K562 (cell line): ENCODE results near the gene MYO10. TPM values are rescaled to one million over a fixed set of nuclear protein-coding genes. Genes with fewer than 3 reads are reported as not detected.

ENCODE experiments used
- ATAC-seq: fragments of 200-7000 bp; cut with Tn5 transposase; 3 replicates; pipeline ENCODE4 v1.9.1; 2020; ENCODE audit warnings: moderate library complexity
- BruUV-seq: library from RNA; stranded (reverse); fragments of 400-500 nt; replicated peaks from 2 replicates; lab custom pipeline; 2021; lab: Mats Ljungman, UMichigan
- CTCF ChIA-PET: fragments of 300-600 bp; formaldehyde crosslinking; extraction: SDS; loops from one replicate; lab custom pipeline; 2021; ENCODE audit warnings: low intra/inter-chr PET ratio; lab: Yijun Ruan, JAX
- POLR2A ChIA-PET: fragments of 300-600, 350-650 bp; sonication (Branson Sonifier 250); formaldehyde crosslinking; extraction: SDS; loops from one replicate; lab custom pipeline; 2021; ENCODE audit warnings: antibody characterized with exemption, inconsistent platforms; lab: Yijun Ruan, JAX
- DNase-seq, 4 experiments: peaks; one replicate each; pipeline versions ENCODE4 v3.0.0 to v3.0.0-alpha.2; 2011 to 2018; ENCODE audit warnings: low spot score in 3 of 4, mixed read lengths in 3 of 4; ENCODE audit errors: extremely low read depth in 1 of 4
- FAIRE-seq: peaks from 2 replicates; lab custom pipeline; 2011; peaks lifted over from hg19 to GRCh38; lab: Jason Lieb, UNC
- H2AFZ ChIP-seq: 2 replicates; pipeline ENCODE4 v1.6.0; 2011; ENCODE audit warnings: low read depth, low read length, control low read depth, inconsistent platforms
- H3K27ac ChIP-seq: fragments of 200-600 bp; 3 replicates; pipeline ENCODE4 v1.8.0; 2011; ENCODE audit warnings: low read depth, mild to moderate bottlenecking, control low read depth, inconsistent platforms, low read length, moderate library complexity, mixed read lengths; ENCODE audit errors: extremely low read depth
- H3K27me3 ChIP-seq, 2 experiments: fragments of 300-600 bp in 1 of 2; 2 replicates in 1 of 2; 3 replicates in 1 of 2; pipeline versions ENCODE4 v1.6.0 to v1.8.0; 2011; ENCODE audit warnings: inconsistent platforms in 2 of 2, low read length in 2 of 2, mild to moderate bottlenecking in 1 of 2, mixed read lengths in 1 of 2, moderate library complexity in 1 of 2; ENCODE audit not compliant: control insufficient read depth in 2 of 2, insufficient read depth in 2 of 2
- H3K36me3 ChIP-seq: fragments of 300-600 bp; 3 replicates; pipeline ENCODE4 v1.8.0; 2011; ENCODE audit warnings: mild to moderate bottlenecking, low read length, inconsistent platforms; ENCODE audit not compliant: control insufficient read depth, insufficient read depth
- H3K4me1 ChIP-seq, 2 experiments: fragments of 200-600 bp in 1 of 2; replicated peaks in 1 of 2; 2 replicates in 1 of 2; 3 replicates in 1 of 2; pipeline versions ENCODE4 v1.5.1 to v1.8.0; 2011; ENCODE audit warnings: inconsistent platforms in 2 of 2, low read length in 2 of 2, mild to moderate bottlenecking in 1 of 2, mixed read lengths in 1 of 2, moderate library complexity in 1 of 2; ENCODE audit not compliant: control insufficient read depth in 2 of 2, insufficient read depth in 2 of 2
- H3K4me2 ChIP-seq: 2 replicates; pipeline ENCODE4 v1.6.1; 2011; ENCODE audit warnings: low read length, control low read depth, inconsistent platforms, mixed read lengths; ENCODE audit not compliant: insufficient read depth
- H3K4me3 ChIP-seq: fragments of 200-600 bp; sonication (generic), shearing (Covaris generic); 2 replicates; pipeline ENCODE4 v1.5.1; 2016; ENCODE audit warnings: control low read depth, inconsistent platforms
- H3K79me2 ChIP-seq: fragments of 200-600 bp; 3 replicates; pipeline ENCODE4 v1.8.0; 2011; ENCODE audit warnings: low read length, inconsistent platforms; ENCODE audit not compliant: control insufficient read depth, insufficient read depth
- H3K9ac ChIP-seq, 2 experiments: 2 replicates each; pipeline versions ENCODE4 v1.6.0 to v1.6.1; 2011; ENCODE audit warnings: low read depth in 2 of 2, low read length in 2 of 2, control low read depth in 1 of 2, inconsistent platforms in 1 of 2, mild to moderate bottlenecking in 1 of 2, mixed read lengths in 1 of 2; ENCODE audit not compliant: insufficient read depth in 1 of 2
- H3K9me1 ChIP-seq: one replicate; pipeline ENCODE4 v1.6.0; 2011; ENCODE audit warnings: inconsistent platforms, mild to moderate bottlenecking, low read length, moderate library complexity; ENCODE audit not compliant: control insufficient read depth, insufficient read depth
- H3K9me3 ChIP-seq: replicated peaks from 2 replicates; pipeline ENCODE4 v1.5.1; 2011; ENCODE audit warnings: low read depth, low read length, inconsistent platforms; ENCODE audit not compliant: control insufficient read depth, insufficient read depth
- H4K20me1 ChIP-seq: replicated peaks from 2 replicates; pipeline ENCODE4 v1.6.1; 2011; ENCODE audit warnings: low read length, inconsistent platforms, mixed read lengths; ENCODE audit not compliant: control insufficient read depth, insufficient read depth
- DLX4 ChIP-seq: fragments of 250-450 bp; sonication (Bioruptor Pico); IDR thresholded peaks from 2 replicates; pipeline ENCODE4 v1.6.1; 2021; ENCODE audit warnings: mild to moderate bottlenecking
- EHMT2 ChIP-seq: fragments of 450-650 bp; IDR thresholded peaks from 2 replicates; pipeline ENCODE4 v1.6.1; 2018; ENCODE audit warnings: antibody characterized with exemption
- EWSR1 ChIP-seq: fragments of 450-650 bp; IDR thresholded peaks from 2 replicates; pipeline ENCODE4 v1.6.1; 2018; ENCODE audit warnings: borderline replicate concordance, mild to moderate bottlenecking, low read depth, moderate library complexity; ENCODE audit not compliant: partially characterized antibody
- GABPB2 ChIP-seq: fragments of 250-450 bp; sonication (Bioruptor Pico); conservative IDR thresholded peaks from 2 replicates; pipeline ENCODE4 v1.5.1; 2021; ENCODE audit warnings: mild to moderate bottlenecking
- IRF1 ChIP-seq: sonication (generic); formaldehyde crosslinking; IDR thresholded peaks from 2 replicates; pipeline ENCODE4 v1.8.0; 2022; ENCODE audit warnings: missing genetic modification reagents, mild to moderate bottlenecking, borderline replicate concordance
- NFXL1 ChIP-seq: fragments of 450-650 bp; formaldehyde crosslinking; IDR thresholded peaks from 2 replicates; pipeline ENCODE4 v1.4.0; 2021; ENCODE audit warnings: mild to moderate bottlenecking
- PHB2 ChIP-seq: fragments of 450-650 bp; IDR thresholded peaks from 2 replicates; pipeline ENCODE4 v1.6.1; 2017; ENCODE audit warnings: low read depth
- PHTF2 ChIP-seq: fragments of 250-450 bp; sonication (Bioruptor Pico); IDR thresholded peaks from 2 replicates; pipeline ENCODE4 v1.5.0; 2021; ENCODE audit warnings: mild to moderate bottlenecking
- ZEB2 ChIP-seq: fragments of 450-650 bp; IDR thresholded peaks from 2 replicates; pipeline ENCODE4 v1.6.1; 2016
- WGBS: fragments of 100-300 bp; shearing (Covaris generic); methylation state at CpG from one replicate; pipeline ENCODE4 v1.1.6; 2016; ENCODE audit warnings: low coverage, mixed read lengths; ENCODE audit not compliant: insufficient coverage; ENCODE audit errors: missing lambda C conversion rate; 5-methylcytosine and 5-hydroxymethylcytosine counted together
- in situ Hi-C: fragments of 300-500 bp; cut with MboI; formaldehyde crosslinking; loops from 4 replicates; pipeline ENCODE4 v1.15.0; 2018; ENCODE audit warnings: inconsistent platforms, mixed read lengths
- intact Hi-C: fragments of 100-400 bp; cut with micrococcal nuclease; formaldehyde crosslinking; loops from 2 replicates; pipeline ENCODE4 v1.14.2; 2022
- polyA plus RNA-seq, 8 experiments: library from polyadenylated mRNA; depleted of rRNA in 4 of 8; stranded (reverse) in 5 of 8; unstranded in 3 of 8; fragments of >200 nt; fragmentation: Nextera tagmentation in 2 of 8; fragmentation: Illumina TruSeq in 1 of 8; extraction: Ambion mirVana in 2 of 8; extraction: Trizol in 1 of 8; gene quantifications; 2 replicates each; pipeline versions ENCODE4 v1.2.1 to v1.2.3, GENCODE V29; 2011 to 2014; ENCODE audit warnings: inconsistent platforms in 1 of 8, missing spikeins in 1 of 8
- total RNA-seq, 7 experiments: library from RNA; depleted of rRNA in 6 of 7; stranded (reverse); fragments of >200 nt in 6 of 7; fragmentation: Illumina TruSeq in 2 of 7; extraction: Trizol in 2 of 7; gene quantifications; 2 replicates each; pipeline versions ENCODE4 v1.2.1 to v1.2.3, GENCODE V29; 2011 to 2021; ENCODE audit warnings: low replicate concordance in 1 of 7
- TF ChIP-seq, protein P1 (sequence below): sonication (generic); formaldehyde crosslinking; IDR thresholded peaks from 2 replicates; pipeline ENCODE4 v1.4.0; 2020; ENCODE audit warnings: mild to moderate bottlenecking, missing genetic modification reagents
- TF ChIP-seq, protein P2 (sequence below): fragments of 450-650 bp; IDR thresholded peaks from 2 replicates; pipeline ENCODE4 v1.6.1; 2016; ENCODE audit warnings: borderline replicate concordance

The MYO10 gene
- total and polyA plus RNA-seq, 9 of the 15 experiments (the other 6 are each of a cell fraction or from before 2014, with no cell fraction given), result 0.04 to 0.24 TPM; not detected in 7

DNA sequence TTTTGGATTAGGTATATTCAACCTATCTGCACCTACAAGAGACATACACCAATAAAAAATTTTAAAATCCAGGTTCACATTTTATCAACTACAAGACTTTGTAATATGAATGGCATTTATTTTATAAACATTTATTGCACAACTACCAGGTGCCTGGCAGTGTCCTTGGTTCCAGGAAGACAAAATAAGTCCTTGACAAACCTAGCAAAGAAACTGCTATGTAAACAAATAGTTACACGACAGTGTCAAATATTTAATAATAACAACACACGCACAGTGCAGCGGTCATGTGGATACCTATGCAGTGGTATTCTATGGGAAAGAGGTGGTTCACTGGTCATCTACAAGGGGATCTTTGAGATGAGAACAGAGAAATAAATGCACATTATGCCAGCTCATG is 120.7 kb downstream of the MYO10 start:
- TF ChIP-seq IRF1 (no peak), EHMT2 (no peak), NFXL1 (CRISPR knock-in tag) (no peak), EWSR1 (no peak), ZEB2 (no peak), PHTF2 (CRISPR knock-in tag) (no peak), PHB2 (no peak), DLX4 (no peak), GABPB2 (CRISPR knock-in tag) (no peak)
- TF ChIP-seq, protein P1, sequence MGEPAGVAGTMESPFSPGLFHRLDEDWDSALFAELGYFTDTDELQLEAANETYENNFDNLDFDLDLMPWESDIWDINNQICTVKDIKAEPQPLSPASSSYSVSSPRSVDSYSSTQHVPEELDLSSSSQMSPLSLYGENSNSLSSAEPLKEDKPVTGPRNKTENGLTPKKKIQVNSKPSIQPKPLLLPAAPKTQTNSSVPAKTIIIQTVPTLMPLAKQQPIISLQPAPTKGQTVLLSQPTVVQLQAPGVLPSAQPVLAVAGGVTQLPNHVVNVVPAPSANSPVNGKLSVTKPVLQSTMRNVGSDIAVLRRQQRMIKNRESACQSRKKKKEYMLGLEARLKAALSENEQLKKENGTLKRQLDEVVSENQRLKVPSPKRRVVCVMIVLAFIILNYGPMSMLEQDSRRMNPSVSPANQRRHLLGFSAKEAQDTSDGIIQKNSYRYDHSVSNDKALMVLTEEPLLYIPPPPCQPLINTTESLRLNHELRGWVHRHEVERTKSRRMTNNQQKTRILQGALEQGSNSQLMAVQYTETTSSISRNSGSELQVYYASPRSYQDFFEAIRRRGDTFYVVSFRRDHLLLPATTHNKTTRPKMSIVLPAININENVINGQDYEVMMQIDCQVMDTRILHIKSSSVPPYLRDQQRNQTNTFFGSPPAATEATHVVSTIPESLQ, result no peak
- TF ChIP-seq, protein P2, sequence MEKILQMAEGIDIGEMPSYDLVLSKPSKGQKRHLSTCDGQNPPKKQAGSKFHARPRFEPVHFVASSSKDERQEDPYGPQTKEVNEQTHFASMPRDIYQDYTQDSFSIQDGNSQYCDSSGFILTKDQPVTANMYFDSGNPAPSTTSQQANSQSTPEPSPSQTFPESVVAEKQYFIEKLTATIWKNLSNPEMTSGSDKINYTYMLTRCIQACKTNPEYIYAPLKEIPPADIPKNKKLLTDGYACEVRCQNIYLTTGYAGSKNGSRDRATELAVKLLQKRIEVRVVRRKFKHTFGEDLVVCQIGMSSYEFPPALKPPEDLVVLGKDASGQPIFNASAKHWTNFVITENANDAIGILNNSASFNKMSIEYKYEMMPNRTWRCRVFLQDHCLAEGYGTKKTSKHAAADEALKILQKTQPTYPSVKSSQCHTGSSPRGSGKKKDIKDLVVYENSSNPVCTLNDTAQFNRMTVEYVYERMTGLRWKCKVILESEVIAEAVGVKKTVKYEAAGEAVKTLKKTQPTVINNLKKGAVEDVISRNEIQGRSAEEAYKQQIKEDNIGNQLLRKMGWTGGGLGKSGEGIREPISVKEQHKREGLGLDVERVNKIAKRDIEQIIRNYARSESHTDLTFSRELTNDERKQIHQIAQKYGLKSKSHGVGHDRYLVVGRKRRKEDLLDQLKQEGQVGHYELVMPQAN, result no peak
- TF ChIP-seq, all 486 proteins: peak for 0
- no peaks in the 10 kb centered on the region for H3K36me3 ChIP-seq
- ATAC-seq, result no peak
- POLR2A ChIA-PET, result no interaction called here
- H3K4me3 ChIP-seq, result no peak overlapping the region
- no peak overlapping the region for H3K4me2 ChIP-seq
- no peaks in the 10 kb centered on the region for H3K79me2 ChIP-seq
- intact Hi-C loops, result no loop called here
- H2AFZ ChIP-seq, result no peak overlapping the region
- no peak overlapping the region for H3K27ac ChIP-seq
- no peaks in the 10 kb centered on the region; a peak in 1 of 5 replicates for H3K4me1 ChIP-seq
- under 1% methylated on average over 3 of the region's 3 CpGs for WGBS
- no peaks in the 10 kb centered on the region for H3K9me3 ChIP-seq
- peaks cover 6 to 26% of the 10 kb centered on the region in 2 experiments; a peak in 3 of 5 replicates for H3K27me3 ChIP-seq
- DNase-seq, result no peak
- no TSS peak for BruUV-seq
- no peak overlapping the region for H3K9ac ChIP-seq
- no peak for FAIRE-seq
- CTCF ChIA-PET, result no interaction called here
- H3K9me1 ChIP-seq, result no peaks in the 10 kb centered on the region
- no peaks in the 10 kb centered on the region for H4K20me1 ChIP-seq
- in situ Hi-C loops, result no loop called here
